HCT116 (cell line): ENCODE measurements around the gene LPCAT2. TPM values are rescaled to one million over a fixed set of nuclear protein-coding genes. Genes with fewer than 3 reads are reported as not detected.

Experiments
- ATAC-seq: fragments of 200-7000 bp; cut with Tn5 transposase; 2 replicates; pipeline ENCODE4 v1.9.1; 2020; ENCODE audit warnings: mild to moderate bottlenecking, moderate library complexity
- BruUV-seq: library from RNA; stranded (reverse); fragments of 400-500 nt; replicated peaks from 2 replicates; lab custom pipeline; 2021; lab: Mats Ljungman, UMichigan
- CTCF ChIA-PET: fragments of 300-600 bp; sonication (Branson Sonifier 250); formaldehyde crosslinking; loops from one replicate; lab custom pipeline; 2021; ENCODE audit warnings: antibody characterized with exemption; lab: Charles Lee
- POLR2A ChIA-PET: fragments of 300-600, 350-600 bp; sonication (Branson Sonifier 250); formaldehyde crosslinking; loops from one replicate; lab custom pipeline; 2021; ENCODE audit warnings: antibody characterized with exemption; lab: Charles Lee
- RAD21 ChIA-PET, 2 experiments: fragments of 300-600 bp; sonication (Branson Sonifier 250); formaldehyde crosslinking; loops; one replicate each; lab custom pipeline; 2023; ENCODE audit warnings: low total read pairs in 2 of 2; ENCODE audit not compliant: uncharacterized antibody in 2 of 2, unreplicated experiment in 2 of 2, low non-redundant PET in 1 of 2; lab: Charles Lee
- DNase-seq: peaks from one replicate; pipeline ENCODE4 v3.0.0-alpha.2; 2010; ENCODE audit warnings: low read depth, low spot score
- H2AFZ ChIP-seq: fragments of 200-600 bp; shearing (Covaris generic), sonication (generic); 2 replicates; pipeline ENCODE4 v1.6.1; 2017; ENCODE audit warnings: low read depth, mixed run types, mixed read lengths, antibody characterized with exemption, low read length; ENCODE audit not compliant: poor library complexity, severe bottlenecking
- H3K27ac ChIP-seq: 2 replicates; pipeline ENCODE4 v1.5.1; 2012; ENCODE audit warnings: low read depth, low read length
- H3K27me3 ChIP-seq: fragments of 200-600 bp; sonication (generic); 2 replicates; pipeline ENCODE4 v1.6.1; 2016; ENCODE audit warnings: mixed run types, low read length, mixed read lengths; ENCODE audit not compliant: insufficient read depth
- H3K36me3 ChIP-seq, 2 experiments: fragments of 200-500 bp in 1 of 2; fragments of 200-600 bp in 1 of 2; sonication (Bioruptor generic) in 1 of 2; sonication (generic) in 1 of 2; 2 replicates each; pipeline versions ENCODE4 v1.5.1 to v1.6.1; 2014 to 2016; ENCODE audit warnings: low read length in 2 of 2, inconsistent platforms in 1 of 2, mixed read lengths in 1 of 2, mixed run types in 1 of 2; ENCODE audit not compliant: insufficient read depth in 2 of 2, control insufficient read depth in 1 of 2
- H3K4me1 ChIP-seq, 2 experiments: fragments of 200-600 bp in 1 of 2; sonication (generic) in 1 of 2; 2 replicates each; pipeline versions ENCODE4 v1.5.1 to v1.6.1; 2012 to 2017; ENCODE audit warnings: low read length in 2 of 2, inconsistent platforms in 1 of 2, mild to moderate bottlenecking in 1 of 2, mixed read lengths in 1 of 2, mixed run types in 1 of 2, moderate library complexity in 1 of 2; ENCODE audit not compliant: insufficient read depth in 2 of 2, control insufficient read depth in 1 of 2
- H3K4me2 ChIP-seq: fragments of 200-600 bp; sonication (generic); 2 replicates; pipeline ENCODE4 v1.6.1; 2017; ENCODE audit warnings: mixed run types, low read length, mixed read lengths
- H3K4me3 ChIP-seq, 2 experiments: fragments of 200-600 bp in 1 of 2; sonication (generic) in 1 of 2; replicated peaks in 1 of 2; 2 replicates each; pipeline ENCODE4 v1.5.1; 2011 to 2016; ENCODE audit warnings: low read length in 2 of 2, control low read depth in 1 of 2, low read depth in 1 of 2, mild to moderate bottlenecking in 1 of 2, mixed read lengths in 1 of 2, mixed run types in 1 of 2
- H3K79me2 ChIP-seq: fragments of 200-600 bp; sonication (generic); 2 replicates; pipeline ENCODE4 v1.6.1; 2017; ENCODE audit warnings: mild to moderate bottlenecking, mixed run types, low read length, moderate library complexity, mixed read lengths; ENCODE audit not compliant: insufficient read depth
- H3K9ac ChIP-seq: fragments of 200-600 bp; sonication (generic); 2 replicates; pipeline ENCODE4 v1.6.1; 2016; ENCODE audit warnings: low read length, mixed read lengths
- H3K9me2 ChIP-seq: fragments of 200-600 bp; sonication (generic), shearing (Covaris generic); 2 replicates; pipeline ENCODE4 v1.6.1; 2017; ENCODE audit warnings: mixed run types, mild to moderate bottlenecking, moderate library complexity; ENCODE audit not compliant: insufficient read depth
- H3K9me3 ChIP-seq, 2 experiments: fragments of 200-500 bp in 1 of 2; fragments of 200-600 bp in 1 of 2; sonication (Bioruptor generic) in 1 of 2; sonication (generic) in 1 of 2; 2 replicates each; pipeline ENCODE4 v1.6.1; 2014 to 2017; ENCODE audit warnings: low read length in 2 of 2, mixed read lengths in 2 of 2, inconsistent platforms in 1 of 2, low read depth in 1 of 2, mild to moderate bottlenecking in 1 of 2, mixed run types in 1 of 2, moderate library complexity in 1 of 2; ENCODE audit not compliant: control insufficient read depth in 1 of 2, insufficient read depth in 1 of 2
- H4K20me1 ChIP-seq: fragments of 200-600 bp; sonication (generic), shearing (Covaris generic); 2 replicates; pipeline ENCODE4 v1.6.1; 2017; ENCODE audit warnings: mixed run types, mild to moderate bottlenecking, moderate library complexity; ENCODE audit not compliant: insufficient read depth
- ATF3 ChIP-seq: IDR thresholded peaks from 2 replicates; pipeline ENCODE4 v1.6.1; 2012
- CBX3 ChIP-seq: IDR thresholded peaks from 2 replicates; pipeline ENCODE4 v1.6.1; 2012; ENCODE audit warnings: low read depth
- CEBPB ChIP-seq: IDR thresholded peaks from 2 replicates; pipeline ENCODE4 v1.6.1; 2012; ENCODE audit warnings: low read depth
- CTCF ChIP-seq, 3 experiments: fragments of 200-600 bp in 1 of 3; sonication (generic) in 1 of 3; IDR thresholded peaks in 2 of 3; conservative IDR thresholded peaks in 1 of 3; 2 replicates each; pipeline ENCODE4 v1.5.1; 2012 to 2017; ENCODE audit warnings: low read depth in 2 of 3, low read length in 2 of 3, antibody characterized with exemption in 1 of 3, borderline replicate concordance in 1 of 3, control low read depth in 1 of 3, mild to moderate bottlenecking in 1 of 3, mixed read lengths in 1 of 3, mixed run types in 1 of 3, moderate library complexity in 1 of 3; ENCODE audit not compliant: insufficient read depth in 1 of 3
- ELF1 ChIP-seq: IDR thresholded peaks from 2 replicates; pipeline ENCODE4 v1.6.1; 2012; ENCODE audit warnings: low read depth, borderline replicate concordance
- EZH2 ChIP-seq: fragments of 200-600 bp; sonication (generic); IDR thresholded peaks from 2 replicates; pipeline ENCODE4 v1.6.1; 2017; ENCODE audit warnings: antibody characterized with exemption, mixed run types
- FOSL1 ChIP-seq: IDR thresholded peaks from 2 replicates; pipeline ENCODE4 v1.6.1; 2012; ENCODE audit warnings: low read depth
- JUND ChIP-seq: IDR thresholded peaks from 2 replicates; pipeline ENCODE4 v1.6.1; 2012
- POLR2A ChIP-seq: IDR thresholded peaks from 2 replicates; pipeline ENCODE4 v1.7.0; 2011; ENCODE audit warnings: borderline replicate concordance; ENCODE audit not compliant: insufficient read depth, insufficient read length; ENCODE audit errors: extremely low read depth
- POLR2AphosphoS5 ChIP-seq: IDR thresholded peaks from 2 replicates; pipeline ENCODE4 v1.6.1; 2011; ENCODE audit warnings: mild to moderate bottlenecking, low read depth, low read length, moderate library complexity
- RAD21 ChIP-seq: IDR thresholded peaks from 2 replicates; pipeline ENCODE4 v1.6.1; 2012; ENCODE audit warnings: low read depth, mild to moderate bottlenecking
- REST ChIP-seq: IDR thresholded peaks from 2 replicates; pipeline ENCODE4 v1.6.1; 2012; ENCODE audit warnings: low read depth
- SIN3A ChIP-seq: IDR thresholded peaks from 2 replicates; pipeline ENCODE4 v1.6.1; 2012; ENCODE audit warnings: low read depth
- SP1 ChIP-seq: IDR thresholded peaks from 2 replicates; pipeline ENCODE4 v1.6.1; 2012; ENCODE audit warnings: low read depth
- YY1 ChIP-seq: IDR thresholded peaks from 2 replicates; pipeline ENCODE4 v1.6.1; 2011; ENCODE audit warnings: low read length, low read depth, moderate library complexity, mild to moderate bottlenecking; ENCODE audit not compliant: insufficient replicate concordance; ENCODE audit errors: extremely low read depth
- ZFX ChIP-seq: fragments of 450-650 bp; IDR thresholded peaks from 2 replicates; pipeline ENCODE4 v1.6.1; 2017
- ZNF274 ChIP-seq: fragments of 200-500 bp; sonication (Bioruptor generic); IDR thresholded peaks from 2 replicates; pipeline ENCODE4 v1.6.1; 2014; ENCODE audit warnings: mild to moderate bottlenecking, low read depth, low read length, inconsistent platforms
- intact Hi-C: fragments of 100-400 bp; cut with micrococcal nuclease; formaldehyde crosslinking; loops from 2 replicates; pipeline ENCODE4 v1.10.0; 2022
- total RNA-seq: library from RNA; stranded (reverse); gene quantifications from one replicate; pipeline ENCODE4 v1.2.1, GENCODE V29; 2021; ENCODE audit not compliant: unreplicated experiment
- TF ChIP-seq, protein P1 (sequence below): IDR thresholded peaks from 2 replicates; pipeline ENCODE4 v1.6.1; 2012
- TF ChIP-seq, protein P2 (sequence below): IDR thresholded peaks from 2 replicates; pipeline ENCODE4 v1.6.1; 2011; ENCODE audit warnings: mild to moderate bottlenecking, low read length, moderate library complexity; ENCODE audit not compliant: insufficient replicate concordance; ENCODE audit errors: extremely low read depth

Gene LPCAT2
- total RNA-seq, 1 experiment from 2014 or later, result 13.1 TPM

GRCh38 chr16:55539488-55539887 lies 30.6 kb downstream of the LPCAT2 start:
- H3K4me1 ChIP-seq, result peaks cover 0 to 5% of the 10 kb centered on the region in 2 experiments; a peak in 1 of 4 replicates
- RAD21 ChIA-PET, result interaction anchor here in 1 of 2 experiments (0.7 kb wide), 1 partner anchor 75 kb away, joined by 3 read pairs; no protein-coding TSS in a partner anchor
- no peaks in the 10 kb centered on the region for H3K27me3 ChIP-seq
- H4K20me1 ChIP-seq, result no peaks in the 10 kb centered on the region
- H3K9me2 ChIP-seq, result no peaks in the 10 kb centered on the region
- no peaks in the 10 kb centered on the region; a peak in 1 of 4 replicates for H3K36me3 ChIP-seq
- intact Hi-C loops, result no loop called here
- H3K9ac ChIP-seq, result no peak overlapping the region
- ATAC-seq (no peak), DNase-seq (no peak)
- TF ChIP-seq SP1 (no peak), CTCF (IDR thresholded peaks at IDR 0.05 in 2 of 3, conservative IDR thresholded peaks at IDR 0.05 in 1 of 3; ENCODE audit: borderline replicate concordance in 1 of 3, insufficient read depth in 1 of 3, low read depth in 2 of 3, low read length in 2 of 3) (no peak), EZH2 (no peak), ATF3 (no peak), ELF1 (no peak), SIN3A (no peak), JUND (no peak), POLR2A (no peak), CBX3 (no peak), FOSL1 (no peak), ZFX (no peak), REST (no peak), YY1 (no peak), POLR2AphosphoS5 (no peak), CEBPB (no peak), RAD21 (no peak), ZNF274 (no peak)
- TF ChIP-seq, protein P1, sequence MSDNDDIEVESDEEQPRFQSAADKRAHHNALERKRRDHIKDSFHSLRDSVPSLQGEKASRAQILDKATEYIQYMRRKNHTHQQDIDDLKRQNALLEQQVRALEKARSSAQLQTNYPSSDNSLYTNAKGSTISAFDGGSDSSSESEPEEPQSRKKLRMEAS, result no peak
- TF ChIP-seq, protein P2, sequence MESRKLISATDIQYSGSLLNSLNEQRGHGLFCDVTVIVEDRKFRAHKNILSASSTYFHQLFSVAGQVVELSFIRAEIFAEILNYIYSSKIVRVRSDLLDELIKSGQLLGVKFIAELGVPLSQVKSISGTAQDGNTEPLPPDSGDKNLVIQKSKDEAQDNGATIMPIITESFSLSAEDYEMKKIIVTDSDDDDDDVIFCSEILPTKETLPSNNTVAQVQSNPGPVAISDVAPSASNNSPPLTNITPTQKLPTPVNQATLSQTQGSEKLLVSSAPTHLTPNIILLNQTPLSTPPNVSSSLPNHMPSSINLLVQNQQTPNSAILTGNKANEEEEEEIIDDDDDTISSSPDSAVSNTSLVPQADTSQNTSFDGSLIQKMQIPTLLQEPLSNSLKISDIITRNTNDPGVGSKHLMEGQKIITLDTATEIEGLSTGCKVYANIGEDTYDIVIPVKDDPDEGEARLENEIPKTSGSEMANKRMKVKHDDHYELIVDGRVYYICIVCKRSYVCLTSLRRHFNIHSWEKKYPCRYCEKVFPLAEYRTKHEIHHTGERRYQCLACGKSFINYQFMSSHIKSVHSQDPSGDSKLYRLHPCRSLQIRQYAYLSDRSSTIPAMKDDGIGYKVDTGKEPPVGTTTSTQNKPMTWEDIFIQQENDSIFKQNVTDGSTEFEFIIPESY, result no peak
- CTCF ChIA-PET, result interaction anchor here (2.7 kb wide), 1 partner anchor 74 kb away, joined by 20 read pairs; no protein-coding TSS in a partner anchor
- no peaks in the 10 kb centered on the region for H3K9me3 ChIP-seq
- no peak overlapping the region for H2AFZ ChIP-seq
- no peak overlapping the region for H3K4me2 ChIP-seq
- POLR2A ChIA-PET, result no interaction called here
- BruUV-seq, result no TSS peak
- H3K4me3 ChIP-seq, result no peak overlapping the region
- H3K79me2 ChIP-seq, result no peaks in the 10 kb centered on the region
- no peak overlapping the region for H3K27ac ChIP-seq
